OCI-LY7 (cell line): ENCODE data around the gene XG.

ENCODE experiments used
- CTCF ChIP-seq: fragments of 200-600 bp; sonication (generic); conservative IDR thresholded peaks from 2 replicates; pipeline ENCODE4 v1.5.1; 2014; ENCODE audit warnings: mild to moderate bottlenecking, antibody characterized with exemption, low read length, moderate library complexity, mixed read lengths
- EZH2phosphoT487 ChIP-seq: fragments of 200-600 bp; sonication (generic); IDR thresholded peaks from 2 replicates; pipeline ENCODE4 v1.6.1; 2018; ENCODE audit warnings: low read depth, borderline replicate concordance, mild to moderate bottlenecking, mixed run types, antibody characterized with exemption, low read length, moderate library complexity, mixed read lengths

GRCh38 chrX:2828344-2828958 is 76.6 kb downstream of the XG start, which contains the start of gene GYG2:
- TF ChIP-seq CTCF (no peak), EZH2phosphoT487 (no peak)
